Amniotic stem cell (primary cell): ENCODE measurements around the gene FAM50A.

ENCODE experiments used
- DNase-seq: peaks from one replicate; lab custom pipeline; 2025; lab: John Stamatoyannopoulos, UW

Gene FAM50A

DNA sequence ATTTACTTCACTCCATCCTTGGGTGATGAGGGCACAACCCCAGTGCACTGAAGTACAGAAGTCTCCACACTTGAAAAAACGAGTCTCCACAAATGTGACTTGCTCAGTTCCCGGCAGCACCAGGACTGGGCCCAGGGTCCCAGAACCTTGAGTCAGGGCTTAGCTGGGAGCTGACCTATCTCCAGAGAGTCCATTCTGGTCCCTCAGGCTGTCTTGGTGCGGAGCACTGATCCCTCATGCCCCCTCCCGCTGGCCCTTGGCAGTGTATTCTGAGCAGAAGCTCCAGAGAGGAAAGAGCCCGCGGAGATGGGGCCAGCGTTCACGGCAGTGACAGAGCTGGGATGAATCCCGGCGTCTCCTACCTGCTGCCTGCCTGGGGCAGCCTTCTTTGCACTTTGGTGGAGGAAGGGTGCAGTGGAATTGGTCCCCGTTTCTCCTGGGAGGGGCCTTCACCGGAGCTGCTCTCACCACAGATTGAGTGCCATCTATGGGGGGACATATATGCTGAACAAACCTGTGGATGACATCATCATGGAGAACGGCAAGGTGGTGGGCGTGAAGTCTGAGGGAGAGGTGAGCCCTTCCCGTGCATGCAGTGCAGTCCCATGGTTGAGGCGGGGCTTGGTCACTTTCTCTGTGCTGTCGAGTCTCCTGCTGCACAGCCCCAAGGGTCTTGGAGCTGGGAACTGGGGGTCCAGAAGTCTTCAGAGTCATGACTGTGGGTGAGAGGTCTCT, 3.2 kb upstream of the FAM50A start:
- DNase-seq, result no peak

DNA sequence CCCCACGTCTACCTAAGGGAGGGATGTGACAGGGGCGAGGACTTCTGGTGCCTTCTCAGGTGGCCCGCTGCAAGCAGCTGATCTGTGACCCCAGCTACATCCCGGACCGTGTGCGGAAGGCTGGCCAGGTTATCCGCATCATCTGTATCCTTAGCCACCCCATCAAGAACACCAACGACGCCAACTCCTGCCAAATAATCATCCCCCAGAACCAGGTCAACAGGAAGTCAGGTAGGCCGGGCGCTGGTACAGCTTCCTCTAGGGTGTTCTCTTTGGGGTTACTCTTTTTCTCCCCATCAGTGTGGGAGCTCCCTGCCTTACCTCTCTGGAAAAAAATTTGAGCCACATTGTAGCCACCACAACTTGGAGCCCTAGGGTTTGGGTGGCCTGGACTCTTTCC, 2.4 kb upstream of the FAM50A start:
- DNase-seq, result no peak

GRCh38 chrX:154441984-154442707, 1.8 kb upstream of the FAM50A start:
- DNase-seq, result no peak

- no peak for DNase-seq
These were observed 446 bp upstream of the FAM50A start for GRCh38 chrX:154443479-154443910.

GRCh38 chrX:154444755-154445246, 860 bp downstream of the FAM50A start:
- no peak for DNase-seq

- no peak for DNase-seq
These were observed 1.8 kb downstream of the FAM50A start for GRCh38 chrX:154445776-154446175.

DNA sequence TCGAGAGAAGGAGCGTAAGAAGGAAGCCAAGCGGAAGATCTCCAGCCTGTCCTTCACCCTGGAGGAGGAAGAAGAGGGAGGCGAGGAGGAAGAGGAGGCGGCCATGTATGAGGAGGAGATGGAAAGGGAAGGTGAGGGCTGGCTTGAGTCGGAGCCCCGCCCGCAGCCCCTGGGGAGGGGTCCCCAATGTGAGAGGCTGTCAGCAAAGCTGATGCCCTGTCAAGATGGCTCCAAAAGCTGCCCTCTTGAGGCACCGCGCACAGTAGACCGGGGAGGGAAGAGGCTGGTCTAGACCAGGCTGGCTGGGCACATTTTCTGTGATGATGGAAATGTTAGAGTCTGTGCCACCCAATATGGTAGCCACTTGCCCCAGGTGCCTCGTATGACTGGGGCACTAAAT, 2.5 kb downstream of the FAM50A start:
- DNase-seq, result no peak

DNA sequence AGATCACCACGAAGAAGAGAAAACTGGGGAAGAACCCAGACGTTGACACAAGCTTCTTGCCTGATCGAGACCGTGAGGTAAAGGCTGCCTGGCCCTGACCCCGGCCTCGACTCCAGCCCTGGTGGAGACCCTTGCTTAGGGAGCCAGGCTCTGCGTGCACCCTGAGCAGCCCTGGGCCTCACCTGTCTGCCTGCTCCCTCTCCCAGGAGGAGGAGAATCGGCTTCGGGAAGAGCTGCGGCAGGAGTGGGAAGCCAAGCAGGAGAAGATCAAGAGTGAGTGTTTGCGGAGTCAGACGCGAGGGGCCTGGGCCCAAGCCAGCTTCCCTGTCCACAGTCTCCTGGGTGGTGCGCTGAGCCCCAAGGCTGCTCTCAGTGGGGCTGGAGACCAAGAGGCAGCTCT, 4.5 kb downstream of the FAM50A start:
- DNase-seq, result no peak

- no peak for DNase-seq
These were observed 5.7 kb downstream of the FAM50A start for GRCh38 chrX:154449618-154450017.

- DNase-seq, result no peak
These were observed 6.4 kb downstream of the FAM50A start for GRCh38 chrX:154450312-154450711.

- DNase-seq, result no peak
These were observed 8.9 kb downstream of the FAM50A start for GRCh38 chrX:154452823-154453222.

DNA sequence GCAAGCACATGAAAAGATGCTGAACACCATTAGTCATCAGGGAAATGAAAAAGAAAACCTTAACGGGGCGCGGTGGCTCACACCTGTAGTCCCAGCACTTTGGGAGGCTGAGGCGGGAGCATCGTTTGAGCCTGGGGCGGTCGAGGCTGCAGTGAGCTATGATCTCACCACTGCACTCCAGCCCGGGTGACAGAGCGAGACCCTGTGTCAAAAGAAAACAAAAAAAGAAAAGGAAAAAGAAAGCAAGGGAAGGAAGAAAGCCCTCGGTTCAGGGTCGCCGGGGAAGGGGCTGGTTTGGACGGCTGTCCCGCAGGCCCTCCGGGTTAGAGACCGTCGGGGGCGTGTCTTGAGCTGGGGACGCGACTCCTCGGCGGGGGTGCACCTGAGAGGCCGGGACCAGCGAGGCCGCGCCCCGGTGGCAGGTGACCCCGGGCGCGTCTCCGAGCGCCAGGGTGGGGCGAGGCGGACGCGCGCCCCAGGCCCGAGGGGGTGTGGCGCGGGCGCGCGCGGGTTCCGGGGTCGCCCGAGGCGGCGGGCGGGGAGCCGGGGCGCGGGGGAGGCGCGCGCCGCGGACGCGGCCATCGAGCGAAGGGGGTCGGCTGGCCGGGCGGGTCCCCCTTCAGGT, 13.7 kb downstream of the FAM50A start:
- DNase-seq, result no peak

GRCh38 chrX:154458116-154458953, 14.4 kb downstream of the FAM50A start, which contains the start of gene PLXNA3:
Gene PLXNA3, plus strand, starts transcription at chrX:154458281. Its CDS starts 1,903 bp downstream, at chrX:154460184.
- no peak for DNase-seq

DNA sequence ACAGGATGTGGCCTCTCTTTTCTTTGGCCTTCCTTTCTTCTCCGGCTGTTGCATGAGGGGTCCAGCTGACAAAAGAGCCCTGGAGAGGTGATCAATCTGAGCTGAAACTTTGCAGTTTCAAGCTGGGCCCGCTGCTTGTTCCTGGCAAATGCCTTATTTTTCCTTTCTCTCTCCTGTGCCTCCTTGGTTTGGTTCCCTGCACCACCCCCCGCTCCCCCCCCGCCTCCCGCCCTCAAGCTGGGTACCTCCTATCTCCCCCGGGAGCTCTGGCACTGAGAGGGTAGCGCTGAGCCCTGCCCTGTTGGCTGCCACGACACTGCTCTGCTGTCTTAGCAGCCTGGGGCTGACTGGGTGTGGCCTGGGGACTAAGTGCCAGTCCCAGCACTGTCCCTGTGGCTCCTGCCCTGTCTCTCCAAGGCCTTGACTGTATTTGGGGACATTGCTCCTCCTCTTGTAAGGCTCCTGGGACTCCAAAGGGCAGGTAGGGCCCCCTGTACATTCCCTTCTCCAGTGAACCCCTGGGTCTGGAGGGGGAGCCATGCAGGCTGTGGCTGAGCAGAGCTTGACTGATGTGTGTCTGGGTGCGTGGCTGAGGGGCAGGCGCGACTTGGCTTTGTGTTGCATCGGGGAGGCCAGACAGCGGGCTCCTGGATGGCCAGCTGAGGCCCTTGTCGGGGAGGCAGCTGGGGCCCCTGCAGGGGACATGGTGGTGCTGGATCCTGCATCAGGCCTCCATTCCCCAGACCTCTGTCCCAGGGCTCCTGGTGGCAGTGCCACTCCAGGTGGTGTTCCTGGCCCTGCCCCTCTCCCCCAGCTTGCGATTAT, 15.2 kb downstream of the FAM50A start:
- no peak for DNase-seq

DNA sequence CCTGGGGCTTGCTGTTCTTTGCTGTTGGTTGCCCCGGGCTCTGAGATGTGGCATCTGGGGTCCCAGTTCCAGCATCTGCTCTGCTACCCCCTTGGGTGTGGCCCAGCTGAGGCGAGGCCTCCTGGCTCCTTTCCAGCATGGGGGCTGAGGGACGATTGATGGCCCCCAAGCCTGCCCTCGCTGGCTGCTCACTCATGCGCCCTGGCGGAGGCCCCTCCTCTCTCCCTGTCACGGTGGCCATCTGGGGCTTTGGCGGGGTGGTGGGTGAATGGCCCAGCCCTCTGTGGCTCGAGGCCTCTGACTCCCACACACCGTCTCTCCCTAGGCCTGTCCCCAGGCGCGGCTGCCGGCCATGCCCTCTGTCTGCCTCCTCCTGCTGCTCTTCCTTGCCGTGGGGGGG, 15.9 kb downstream of the FAM50A start:
- DNase-seq, result no peak

- DNase-seq, result no peak
These were observed 16.4 kb downstream of the FAM50A start for GRCh38 chrX:154460326-154460725.

GRCh38 chrX:154462396-154462795, 18.5 kb downstream of the FAM50A start:
- no peak for DNase-seq

DNA sequence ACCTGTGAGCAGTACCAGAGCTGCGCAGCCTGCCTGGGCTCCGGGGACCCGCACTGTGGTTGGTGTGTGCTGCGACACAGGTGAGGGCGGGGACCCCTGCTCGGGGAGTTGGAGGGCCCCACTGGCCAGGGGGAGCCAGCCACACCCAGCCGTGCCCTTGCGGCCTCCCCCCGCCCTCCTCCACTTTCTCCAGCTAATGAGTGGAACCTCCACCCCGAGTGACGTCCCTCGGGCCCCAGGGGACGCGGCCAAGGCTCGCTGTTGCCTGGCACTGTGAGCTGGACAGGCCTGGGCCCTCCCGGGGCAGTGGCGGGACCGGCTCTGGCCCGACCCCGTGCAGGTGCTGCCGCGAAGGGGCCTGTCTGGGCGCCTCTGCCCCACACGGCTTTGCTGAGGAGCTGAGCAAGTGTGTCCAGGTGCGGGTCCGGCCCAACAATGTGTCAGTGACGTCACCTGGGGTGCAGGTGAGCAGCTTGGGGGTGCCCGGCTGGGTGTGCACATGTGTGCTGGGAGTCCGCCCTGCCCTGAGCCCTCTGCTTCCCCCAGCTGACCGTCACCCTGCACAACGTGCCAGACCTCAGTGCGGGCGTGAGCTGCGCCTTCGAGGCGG, 19.8 kb downstream of the FAM50A start:
- DNase-seq, result no peak

DNA sequence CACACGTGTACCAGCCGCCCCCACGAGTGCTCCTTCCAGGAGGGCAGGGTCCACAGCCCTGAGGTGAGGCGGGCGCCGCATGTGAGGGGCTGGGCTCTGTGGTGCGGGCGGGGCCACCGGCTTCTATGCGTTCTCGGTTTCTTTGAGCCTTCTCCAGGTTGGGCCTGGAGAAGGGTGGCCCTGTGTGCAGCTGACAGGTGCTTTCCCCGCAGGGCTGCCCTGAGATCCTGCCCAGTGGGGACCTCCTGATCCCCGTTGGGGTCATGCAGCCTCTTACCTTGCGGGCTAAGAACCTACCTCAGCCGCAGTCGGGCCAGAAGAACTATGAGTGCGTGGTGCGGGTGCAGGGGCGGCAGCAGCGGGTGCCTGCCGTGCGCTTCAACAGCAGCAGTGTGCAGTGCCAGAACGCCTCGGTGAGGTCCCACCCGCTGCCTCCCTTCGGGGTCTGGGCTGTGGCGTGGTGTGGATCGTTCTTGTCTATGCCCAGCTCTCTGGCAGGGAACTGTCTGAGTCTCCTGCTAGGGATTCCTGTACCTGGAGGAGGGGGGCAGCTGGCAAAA, 20.9 kb downstream of the FAM50A start:
- DNase-seq, result no peak

DNA sequence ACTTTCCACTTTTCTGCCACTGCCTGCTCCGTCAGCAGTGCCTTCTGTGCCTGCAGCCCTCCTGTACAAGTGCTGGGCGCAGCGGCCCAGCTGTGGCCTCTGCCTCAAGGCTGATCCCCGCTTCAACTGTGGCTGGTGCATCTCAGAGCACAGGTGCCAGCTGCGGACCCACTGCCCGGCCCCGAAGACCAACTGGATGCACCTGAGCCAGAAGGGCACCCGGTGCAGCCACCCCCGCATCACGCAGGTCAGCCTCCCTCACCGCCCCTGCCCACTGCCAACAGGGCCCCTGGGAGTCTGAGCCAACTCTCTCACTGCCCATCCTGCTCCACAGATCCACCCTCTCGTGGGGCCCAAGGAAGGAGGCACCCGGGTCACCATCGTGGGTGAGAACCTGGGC, 21.7 kb downstream of the FAM50A start:
- DNase-seq, result no peak
